ENCODE data around the gene TUBGCP6. TPM values are rescaled to one million over a fixed set of nuclear protein-coding genes. Genes with fewer than 3 reads are reported as not detected.

Gene TUBGCP6
- total and polyA plus RNA-seq, 10 of the 15 experiments (the other 5 are each of a cell fraction or from before 2014, with no cell fraction given) = 0.74 to 41.4 (median 19.4) TPM

- TF ChIP-seq, protein P1, sequence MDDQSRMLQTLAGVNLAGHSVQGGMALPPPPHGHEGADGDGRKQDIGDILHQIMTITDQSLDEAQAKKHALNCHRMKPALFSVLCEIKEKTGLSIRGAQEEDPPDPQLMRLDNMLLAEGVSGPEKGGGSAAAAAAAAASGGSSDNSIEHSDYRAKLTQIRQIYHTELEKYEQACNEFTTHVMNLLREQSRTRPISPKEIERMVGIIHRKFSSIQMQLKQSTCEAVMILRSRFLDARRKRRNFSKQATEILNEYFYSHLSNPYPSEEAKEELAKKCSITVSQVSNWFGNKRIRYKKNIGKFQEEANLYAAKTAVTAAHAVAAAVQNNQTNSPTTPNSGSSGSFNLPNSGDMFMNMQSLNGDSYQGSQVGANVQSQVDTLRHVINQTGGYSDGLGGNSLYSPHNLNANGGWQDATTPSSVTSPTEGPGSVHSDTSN (IDR thresholded peaks at IDR 0.05; ENCODE audit: insufficient replicate concordance, low read depth, low read length) = no peak
- TF ChIP-seq FOS (IDR thresholded peaks at IDR 0.05; ENCODE audit: borderline replicate concordance, extremely low read depth, insufficient read length) (no peak), MEF2B (IDR thresholded peaks at IDR 0.05; ENCODE audit: partially characterized antibody, poor library complexity, severe bottlenecking) (no peak), PAX8 (IDR thresholded peaks at IDR 0.05) (no peak), STAT3 (IDR thresholded peaks at IDR 0.05; ENCODE audit: low read depth, low read length) (no peak), CHD2 (IDR thresholded peaks at IDR 0.05; ENCODE audit: borderline replicate concordance, low read depth, low read length) (0 out of 2 replicates have a peak, but pooled peaks have one; percentile 34), EP300 (IDR thresholded peaks at IDR 0.05; ENCODE audit: borderline replicate concordance in 1 of 2, control insufficient read depth in 1 of 2, low read depth in 2 of 2, low read length in 2 of 2) (no peak), CREM (IDR thresholded peaks at IDR 0.05; ENCODE audit: low read depth) (no peak), SUPT20H (IDR thresholded peaks at IDR 0.05; ENCODE audit: borderline replicate concordance, control insufficient read depth, low read depth, low read length) (no peak), POU2F2 (IDR thresholded peaks at IDR 0.05; ENCODE audit: borderline replicate concordance, low read depth, low read length) (no peak), TCF7 (IDR thresholded peaks at IDR 0.05; ENCODE audit: borderline replicate concordance) (no peak), NFXL1 (IDR thresholded peaks at IDR 0.05; ENCODE audit: borderline replicate concordance) (no peak), BCL11A (IDR thresholded peaks at IDR 0.05; ENCODE audit: low read depth, low read length) (0 out of 2 replicates have a peak, but pooled peaks have one; percentile 9), RUNX3 (IDR thresholded peaks at IDR 0.05; ENCODE audit: low read length) (no peak), MXI1 (IDR thresholded peaks at IDR 0.05; ENCODE audit: low read depth, low read length) (peak; percentile 16; the same call in 1 of the 2 replicates), BHLHE40 (IDR thresholded peaks at IDR 0.05; ENCODE audit: borderline replicate concordance in 1 of 2, low read depth in 2 of 2, low read length in 1 of 2) (peak in 1 of 2 experiments; percentile 26; a peak in 2 of 4 replicates), TCF3 (IDR thresholded peaks at IDR 0.05; ENCODE audit: borderline replicate concordance, insufficient read depth, low read depth, low read length) (0 out of 2 replicates have a peak, but pooled peaks have one; percentile 5), NFIC (IDR thresholded peaks at IDR 0.05; ENCODE audit: low read depth, low read length) (no peak), E2F8 (IDR thresholded peaks at IDR 0.05; ENCODE audit: low read depth, partially characterized antibody) (no peak), HSF1 (IDR thresholded peaks at IDR 0.05; ENCODE audit: low read depth, low read length) (no peak), POLR2AphosphoS5 (IDR thresholded peaks at IDR 0.05; ENCODE audit: low read length) (peak; percentile 55; the same call in 1 of the 2 replicates), ZNF384 (IDR thresholded peaks at IDR 0.05; ENCODE audit: borderline replicate concordance, low read depth, low read length) (no peak)
- TF ChIP-seq, protein P2, sequence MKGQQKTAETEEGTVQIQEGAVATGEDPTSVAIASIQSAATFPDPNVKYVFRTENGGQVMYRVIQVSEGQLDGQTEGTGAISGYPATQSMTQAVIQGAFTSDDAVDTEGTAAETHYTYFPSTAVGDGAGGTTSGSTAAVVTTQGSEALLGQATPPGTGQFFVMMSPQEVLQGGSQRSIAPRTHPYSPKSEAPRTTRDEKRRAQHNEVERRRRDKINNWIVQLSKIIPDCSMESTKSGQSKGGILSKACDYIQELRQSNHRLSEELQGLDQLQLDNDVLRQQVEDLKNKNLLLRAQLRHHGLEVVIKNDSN (IDR thresholded peaks at IDR 0.05; ENCODE audit: borderline replicate concordance, extremely low read length, insufficient read depth, low read depth, low read length) = no peak
Measured at GRCh38 chr22:50192436-50193204, 52.2 kb downstream of the TUBGCP6 start (continued).
